Mammary epithelial cell (primary cell): Measurements from ENCODE around the gene TTLL8.

ENCODE experiments used
- CTCF ChIP-seq, 2 donors: IDR thresholded peaks in 1 of 2; conservative IDR thresholded peaks in 1 of 2; 2 replicates each; pipeline ENCODE4 v1.5.1; 2011 to 2012; ENCODE audit warnings: inconsistent platforms in 2 of 2, low read length in 2 of 2, mild to moderate bottlenecking in 2 of 2, control low read depth in 1 of 2, low read depth in 1 of 2; ENCODE audit not compliant: insufficient read depth in 1 of 2; ENCODE audit errors: extremely low read depth in 1 of 2
- EZH2 ChIP-seq: IDR thresholded peaks from 2 replicates; pipeline ENCODE4 v1.6.1; 2012; ENCODE audit warnings: low read length, inconsistent platforms, borderline replicate concordance

GRCh38 chr22:50032941-50033601 is 25.0 kb downstream of the TTLL8 start:
- TF ChIP-seq CTCF (conservative IDR thresholded peaks at IDR 0.05 in 1 of 2, IDR thresholded peaks at IDR 0.05 in 1 of 2; ENCODE audit: extremely low read depth in 1 of 2, insufficient read depth in 1 of 2, low read depth in 1 of 2, low read length in 2 of 2) (no peak), EZH2 (no peak)
